A549 (cell line): ENCODE measurements around the gene NMB.

Source experiments
- CHD4 ChIP-seq: fragments of 200-600 bp; sonication (generic); IDR thresholded peaks from 2 replicates; pipeline ENCODE4 v1.6.1; 2016; ENCODE audit warnings: antibody characterized with exemption, mild to moderate bottlenecking, borderline replicate concordance
- GATA3 ChIP-seq: IDR thresholded peaks from 2 replicates; pipeline ENCODE4 v1.6.1; 2012; ENCODE audit warnings: borderline replicate concordance
- KDM1A ChIP-seq: fragments of 200-600 bp; sonication (generic); IDR thresholded peaks from 2 replicates; pipeline ENCODE4 v1.6.1; 2016; ENCODE audit warnings: low read depth, mild to moderate bottlenecking
- MAFK ChIP-seq: fragments of 450-650 bp; IDR thresholded peaks from 2 replicates; pipeline ENCODE4 v1.6.1; 2014; ENCODE audit not compliant: partially characterized antibody
- NFE2L2 ChIP-seq: fragments of 150-350 bp; conservative IDR thresholded peaks from 2 replicates; pipeline ENCODE4 v1.6.1; 2014; ENCODE audit warnings: low read length
- PBX3 ChIP-seq: IDR thresholded peaks from 2 replicates; pipeline ENCODE4 v1.6.1; 2012
- POLR2A ChIP-seq: IDR thresholded peaks from 2 replicates; pipeline ENCODE4 v1.6.1; 2012; ENCODE audit warnings: mild to moderate bottlenecking, low read length
- TF ChIP-seq, protein P1 (sequence below): fragments of >200 bp; sonication (Bioruptor Twin); formaldehyde crosslinking; IDR thresholded peaks from 3 replicates; pipeline ENCODE4 v1.5.1; 2016

- TF ChIP-seq, protein P1, sequence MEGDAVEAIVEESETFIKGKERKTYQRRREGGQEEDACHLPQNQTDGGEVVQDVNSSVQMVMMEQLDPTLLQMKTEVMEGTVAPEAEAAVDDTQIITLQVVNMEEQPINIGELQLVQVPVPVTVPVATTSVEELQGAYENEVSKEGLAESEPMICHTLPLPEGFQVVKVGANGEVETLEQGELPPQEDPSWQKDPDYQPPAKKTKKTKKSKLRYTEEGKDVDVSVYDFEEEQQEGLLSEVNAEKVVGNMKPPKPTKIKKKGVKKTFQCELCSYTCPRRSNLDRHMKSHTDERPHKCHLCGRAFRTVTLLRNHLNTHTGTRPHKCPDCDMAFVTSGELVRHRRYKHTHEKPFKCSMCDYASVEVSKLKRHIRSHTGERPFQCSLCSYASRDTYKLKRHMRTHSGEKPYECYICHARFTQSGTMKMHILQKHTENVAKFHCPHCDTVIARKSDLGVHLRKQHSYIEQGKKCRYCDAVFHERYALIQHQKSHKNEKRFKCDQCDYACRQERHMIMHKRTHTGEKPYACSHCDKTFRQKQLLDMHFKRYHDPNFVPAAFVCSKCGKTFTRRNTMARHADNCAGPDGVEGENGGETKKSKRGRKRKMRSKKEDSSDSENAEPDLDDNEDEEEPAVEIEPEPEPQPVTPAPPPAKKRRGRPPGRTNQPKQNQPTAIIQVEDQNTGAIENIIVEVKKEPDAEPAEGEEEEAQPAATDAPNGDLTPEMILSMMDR, result no peak
- TF ChIP-seq CHD4, result no peak
- TF ChIP-seq KDM1A, result no peak
- TF ChIP-seq MAFK, result no peak
- TF ChIP-seq POLR2A, result no peak
- TF ChIP-seq GATA3, result no peak
- TF ChIP-seq PBX3, result no peak
- no peak for TF ChIP-seq NFE2L2
These were observed 4.5 kb downstream of the NMB start for GRCh38 chr15:84653584-84653909.
